Left colon (tissue), 2 donors: Measurements from ENCODE around the gene TMA7. TPM values are rescaled to one million over a fixed set of nuclear protein-coding genes. Genes with fewer than 3 reads are reported as not detected.
A peak's percentile ranks its signal among the peaks of the same experiment; 100 is the strongest.

ENCODE experiments used
- ATAC-seq: fragments of 200-7000 bp; cut with Tn5 transposase; one replicate; pipeline ENCODE4 v1.9.1; 2020; ENCODE audit warnings: mild to moderate bottlenecking, moderate library complexity
- DNase-seq, 2 donors: peaks; one replicate each; pipeline ENCODE4 v3.0.0-alpha.2; 2020
- intact Hi-C, 2 donors: fragments of 100-400 bp; cut with DNase I in 1 of 2; cut with micrococcal nuclease in 1 of 2; formaldehyde crosslinking; loops; one replicate each; pipeline versions ENCODE4 v1.11.2 to v1.14.0; 2022; cut with DNase I, micrococcal nuclease
- total RNA-seq, 2 donors: library from RNA; stranded (reverse); fragmentation: NEBNext Ultra II Directional; extraction: Animal tissue kit (Norgen Biotek cat#: 25700); gene quantifications; one replicate each; pipeline ENCODE4 v1.2.1, GENCODE V29; 2021
- donor health status: DM: no; HTN: no; CAD: no.
- donor health status: DM: yes; HTN: yes; CAD: no.

Gene TMA7
- total RNA-seq, 2 donors from 2014 or later = 165 to 192 TPM

DNA sequence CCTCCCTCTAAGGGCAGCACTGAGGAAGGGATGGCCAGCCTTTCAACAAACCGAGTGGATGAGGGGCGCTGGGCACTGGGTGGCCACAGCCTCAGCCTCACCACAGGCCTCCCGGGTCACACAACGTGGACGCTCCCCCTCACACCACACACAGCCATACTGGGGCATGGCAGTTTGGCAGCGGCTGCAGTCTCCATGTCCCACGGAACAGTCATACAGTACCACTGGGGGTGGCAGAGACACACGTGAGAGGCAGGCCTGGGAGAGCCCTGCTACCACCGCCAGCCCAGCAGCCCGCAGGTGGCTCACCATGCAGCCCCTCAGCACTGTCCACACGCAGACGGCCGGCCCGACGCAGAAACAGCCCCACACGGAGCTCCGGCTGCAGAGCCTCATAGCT lies 21.9 kb upstream of the TMA7 start:
- intact Hi-C loops = no loop called here
- no peak for ATAC-seq
- DNase-seq = no peak

DNA sequence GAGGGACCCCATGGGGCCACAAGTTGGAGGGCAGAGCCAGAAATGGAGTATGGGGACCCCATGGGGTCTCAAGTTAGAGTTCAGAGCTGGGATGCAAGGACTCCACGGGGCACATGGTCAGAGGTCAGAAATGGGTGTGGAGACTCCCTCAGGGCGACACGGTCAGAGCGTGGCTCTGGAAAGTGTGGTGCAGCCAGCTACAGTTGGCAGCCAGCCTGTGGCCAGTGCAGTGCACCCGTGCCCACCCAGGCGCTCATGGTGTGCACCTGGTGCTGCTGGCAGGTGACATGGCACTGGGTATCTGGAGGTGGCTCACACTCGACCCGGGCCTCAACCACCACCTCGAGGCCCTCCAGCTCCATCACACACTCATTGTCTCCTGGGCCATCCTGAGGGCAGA lies 21.4 kb upstream of the TMA7 start:
- intact Hi-C loops = no loop called here

GRCh38 chr3:48419149-48419548 lies 20.9 kb upstream of the TMA7 start:
- ATAC-seq = no peak
- intact Hi-C loops = no loop called here
- no peak for DNase-seq

More for the DNA sequence above, 21.4 kb upstream of the TMA7 start:
- ATAC-seq (no peak), DNase-seq (no peak)

DNA sequence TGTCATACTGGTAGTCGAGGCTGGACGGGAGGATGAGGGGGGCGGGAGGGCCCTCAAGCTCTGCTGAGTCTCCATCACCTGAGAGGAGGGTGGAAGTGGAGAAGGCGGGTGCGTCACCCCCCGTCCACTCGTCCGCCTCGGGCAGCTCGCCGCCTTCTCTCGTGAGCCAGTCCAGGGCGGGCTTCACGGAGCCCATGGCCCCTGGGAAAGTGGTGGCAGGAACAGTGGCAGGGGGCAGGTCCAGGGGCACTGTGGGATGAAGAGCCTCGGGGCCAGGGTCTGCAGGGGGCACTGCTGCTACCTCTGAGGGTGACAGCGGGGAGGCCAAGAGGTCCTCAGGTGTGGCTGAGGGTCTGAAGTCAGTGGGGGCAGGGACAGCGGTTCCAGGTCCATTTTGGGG lies 20.5 kb upstream of the TMA7 start:
- intact Hi-C loops = no loop called here
- DNase-seq (no peak), ATAC-seq (no peak)

DNA sequence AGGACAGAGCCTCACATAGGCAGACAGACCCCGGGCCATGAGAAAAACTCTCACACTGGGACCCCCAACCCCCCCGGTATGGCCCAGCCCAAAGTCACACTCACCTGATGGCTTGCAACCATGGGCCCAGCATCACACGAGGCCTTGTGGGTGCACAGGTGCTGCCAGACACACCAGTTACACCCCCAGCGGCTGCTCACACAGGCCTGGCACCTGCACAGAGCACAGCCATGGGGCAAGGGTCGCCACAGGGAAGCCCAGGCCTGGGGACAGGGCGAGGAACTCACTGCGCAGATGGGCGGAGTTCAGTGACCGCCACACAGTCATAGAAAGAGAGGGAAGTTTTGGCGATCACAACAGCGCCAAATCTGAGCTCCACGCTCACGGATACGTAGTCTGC lies 19.5 kb upstream of the TMA7 start:
- intact Hi-C loops = no loop called here
- no peak for DNase-seq
- no peak for ATAC-seq

DNA sequence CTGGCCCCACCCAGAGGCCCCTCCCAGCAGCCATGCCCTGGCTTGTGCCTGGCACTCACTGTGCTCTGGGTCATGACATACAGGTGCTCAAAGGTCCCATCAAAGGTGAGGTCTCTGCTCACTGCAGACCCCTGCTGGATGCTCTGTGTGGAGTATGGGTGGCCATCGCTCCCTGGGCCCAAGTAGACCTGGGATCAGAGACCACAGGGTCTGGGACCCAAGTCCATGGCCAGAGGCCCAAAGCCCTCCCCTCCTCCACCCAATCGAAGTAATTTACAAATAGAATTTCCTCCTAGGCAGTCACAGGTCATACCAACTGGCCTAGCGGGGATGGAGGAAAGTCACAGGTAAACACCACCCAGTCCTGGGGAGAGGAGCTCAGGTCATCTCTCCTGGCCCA lies 17.8 kb upstream of the TMA7 start:
- intact Hi-C loops = no loop called here
- DNase-seq = no peak
- peak; percentile 8 for ATAC-seq

- no peak for DNase-seq
- ATAC-seq = no peak
- intact Hi-C loops = no loop called here
These were observed 17.4 kb upstream of the TMA7 start for GRCh38 chr3:48422681-48423080.

DNA sequence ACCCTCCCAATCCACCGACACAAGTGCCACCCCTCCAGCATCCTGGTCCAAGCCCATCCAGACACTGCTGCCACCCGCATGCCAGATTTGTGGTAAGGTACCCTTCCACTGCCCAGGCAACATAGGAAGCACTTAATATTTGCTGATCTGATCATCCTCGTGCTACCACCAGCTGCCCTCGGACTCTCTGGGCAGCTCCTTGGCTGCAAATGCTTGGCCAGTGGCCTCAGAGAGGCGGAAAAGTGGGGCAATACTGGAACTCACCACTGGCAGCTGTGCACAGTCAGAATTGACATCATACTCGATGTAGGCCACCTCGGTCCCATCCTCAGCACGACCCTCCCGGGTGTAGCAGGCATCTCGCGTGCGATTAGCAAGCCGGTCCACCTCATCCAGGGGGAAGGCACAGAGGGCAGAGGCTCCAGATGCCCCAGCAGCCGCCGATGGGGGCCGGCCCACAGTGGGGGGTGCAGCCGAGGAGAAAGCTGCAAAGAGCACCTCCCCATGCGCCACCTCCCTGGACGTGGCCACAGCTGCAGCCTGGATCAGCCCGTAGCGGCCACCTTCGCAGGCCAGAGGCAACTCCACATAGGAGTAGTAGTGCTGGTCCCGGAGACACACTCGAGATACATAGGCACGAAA lies 16.7 kb upstream of the TMA7 start:
- ATAC-seq (no peak), DNase-seq (no peak)
- intact Hi-C loops = no loop called here

DNA sequence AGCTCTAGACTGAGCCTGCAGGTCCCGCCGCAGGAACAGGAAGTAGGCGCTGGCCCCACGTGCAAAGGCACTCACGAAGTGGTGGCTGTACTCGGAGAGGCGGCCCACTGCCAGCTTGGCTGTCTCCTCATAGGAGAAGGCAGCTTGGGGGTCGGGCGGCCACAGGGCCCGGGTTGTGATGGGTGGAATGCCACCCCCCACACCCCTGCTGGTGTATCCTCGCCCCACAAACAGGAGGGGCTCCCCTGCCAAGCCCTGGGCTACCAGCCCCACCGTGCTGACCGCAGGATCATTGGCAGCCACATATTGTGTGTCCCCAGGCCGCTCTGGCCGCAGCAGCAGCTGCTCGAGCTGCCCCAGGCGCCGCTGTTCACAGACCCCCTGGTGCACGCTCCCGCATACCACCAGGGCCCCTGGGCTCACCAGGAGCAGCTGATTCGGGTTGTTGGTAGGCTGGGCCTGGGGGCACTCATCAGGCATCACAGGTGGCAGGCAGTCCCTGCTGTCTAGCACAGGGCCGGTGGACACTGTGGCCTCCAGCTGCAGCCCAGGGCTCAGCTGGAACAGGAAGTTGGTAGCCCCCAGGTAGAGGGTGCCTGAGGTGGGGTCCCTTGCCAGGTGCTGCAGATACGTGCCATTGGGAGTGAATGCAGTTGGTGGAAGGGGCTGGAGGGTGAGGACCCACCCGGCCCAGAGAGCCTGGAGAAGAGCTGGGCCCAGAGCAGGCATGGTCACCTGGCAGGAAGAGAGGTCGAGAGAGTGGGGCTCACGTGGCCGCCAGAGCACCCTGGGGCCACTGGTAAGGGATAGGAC lies 16.0 kb upstream of the TMA7 start:
- no peak for ATAC-seq
- no peak for DNase-seq
- intact Hi-C loops = no loop called here

- intact Hi-C loops = no loop called here
- ATAC-seq = no peak
- no peak for DNase-seq
These were observed 14.7 kb upstream of the TMA7 start for GRCh38 chr3:48425281-48425812.

DNA sequence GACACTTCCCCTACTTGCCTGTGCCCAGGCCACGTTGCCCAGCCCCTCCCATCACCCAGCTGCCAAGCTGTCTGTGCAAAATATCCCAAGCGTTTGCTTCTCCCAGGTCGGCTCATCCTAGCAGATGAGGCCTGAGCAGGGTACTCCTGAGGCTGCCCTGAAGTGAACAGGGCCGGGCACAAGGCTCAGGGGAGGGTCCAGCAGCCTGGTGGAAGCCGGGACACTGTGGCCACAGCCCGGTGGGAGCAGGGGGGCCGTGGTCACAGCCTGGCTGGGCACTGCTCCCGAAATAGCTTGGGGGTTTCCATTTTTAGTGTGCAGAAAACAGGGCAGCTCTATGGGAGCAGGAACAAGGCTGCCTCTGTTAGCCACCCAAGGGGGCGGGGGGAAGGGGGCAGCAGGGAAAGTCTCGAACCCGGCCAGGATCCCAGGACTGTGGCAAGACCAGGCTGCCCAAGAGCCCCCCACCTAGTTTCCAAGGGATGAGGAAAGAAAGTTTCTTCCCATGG lies 13.6 kb upstream of the TMA7 start:
- intact Hi-C loops = no loop called here
- DNase-seq (no peak), ATAC-seq (no peak)

- ATAC-seq (no peak), DNase-seq (no peak)
- intact Hi-C loops = no loop called here
These were observed 13.0 kb upstream of the TMA7 start for GRCh38 chr3:48426944-48427629.

DNA sequence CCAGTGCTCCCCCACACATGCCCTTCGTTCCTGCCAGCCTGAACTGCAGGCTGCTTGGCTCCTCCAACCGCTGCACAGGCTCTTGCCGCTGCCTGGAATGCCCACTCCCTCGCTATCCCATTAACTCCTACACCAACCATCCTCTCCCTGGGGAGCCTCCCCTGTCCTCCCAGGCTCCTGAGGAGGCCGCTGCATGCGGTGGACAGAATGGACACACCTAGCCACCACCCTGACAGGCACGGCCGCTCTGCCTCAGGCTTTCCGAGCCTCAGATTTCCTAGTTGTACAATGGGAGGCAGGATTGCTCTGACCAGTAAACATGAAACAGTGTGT lies 12.5 kb upstream of the TMA7 start:
- DNase-seq (peak in 1 of 2 donors; percentile 48), ATAC-seq (peak; percentile 31)
- intact Hi-C loops = no loop called here

GRCh38 chr3:48428088-48428571 lies 11.9 kb upstream of the TMA7 start:
- ATAC-seq = no peak
- intact Hi-C loops = no loop called here
- no peak for DNase-seq

- ATAC-seq = peak; percentile 74
- DNase-seq = peak; percentile 75 to 76
- intact Hi-C loops = no loop called here
These were observed 11.3 kb upstream of the TMA7 start for GRCh38 chr3:48428572-48429316.

DNA sequence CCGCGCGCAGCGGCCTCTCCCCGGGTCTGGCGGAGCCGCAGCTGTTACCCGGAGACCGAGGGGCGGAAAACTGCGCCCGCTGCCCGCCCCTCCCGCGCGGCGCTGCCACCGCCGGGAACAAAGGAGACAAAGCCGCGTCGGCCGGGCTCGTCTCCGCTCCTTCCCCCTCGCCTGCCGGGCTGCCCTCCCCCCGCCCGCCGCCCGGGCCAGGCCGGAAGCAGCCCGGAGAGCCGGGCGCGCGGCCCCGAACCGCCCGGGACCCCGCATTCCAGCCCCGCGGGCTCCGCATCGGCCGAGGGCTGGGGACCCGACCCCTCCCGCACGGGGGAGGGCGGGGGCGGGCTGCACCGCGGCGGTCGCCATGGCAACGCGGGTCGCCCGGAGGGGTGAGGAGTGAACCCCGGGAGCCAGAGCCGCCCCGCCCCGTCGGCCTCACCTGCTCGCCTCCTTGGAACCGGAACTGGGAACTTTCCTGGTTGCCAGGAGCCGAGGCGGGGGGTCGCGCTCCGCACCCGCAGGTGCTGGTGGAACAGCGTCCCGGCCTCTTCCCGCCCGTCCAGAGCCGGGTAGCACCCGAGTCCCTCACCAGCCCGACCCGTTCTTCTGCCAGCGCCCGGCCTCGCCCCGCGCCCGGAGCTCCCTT lies 10.6 kb upstream of the TMA7 start:
- intact Hi-C loops = no loop called here
- ATAC-seq = peak; percentile 46
- peak; percentile 84 for DNase-seq

DNA sequence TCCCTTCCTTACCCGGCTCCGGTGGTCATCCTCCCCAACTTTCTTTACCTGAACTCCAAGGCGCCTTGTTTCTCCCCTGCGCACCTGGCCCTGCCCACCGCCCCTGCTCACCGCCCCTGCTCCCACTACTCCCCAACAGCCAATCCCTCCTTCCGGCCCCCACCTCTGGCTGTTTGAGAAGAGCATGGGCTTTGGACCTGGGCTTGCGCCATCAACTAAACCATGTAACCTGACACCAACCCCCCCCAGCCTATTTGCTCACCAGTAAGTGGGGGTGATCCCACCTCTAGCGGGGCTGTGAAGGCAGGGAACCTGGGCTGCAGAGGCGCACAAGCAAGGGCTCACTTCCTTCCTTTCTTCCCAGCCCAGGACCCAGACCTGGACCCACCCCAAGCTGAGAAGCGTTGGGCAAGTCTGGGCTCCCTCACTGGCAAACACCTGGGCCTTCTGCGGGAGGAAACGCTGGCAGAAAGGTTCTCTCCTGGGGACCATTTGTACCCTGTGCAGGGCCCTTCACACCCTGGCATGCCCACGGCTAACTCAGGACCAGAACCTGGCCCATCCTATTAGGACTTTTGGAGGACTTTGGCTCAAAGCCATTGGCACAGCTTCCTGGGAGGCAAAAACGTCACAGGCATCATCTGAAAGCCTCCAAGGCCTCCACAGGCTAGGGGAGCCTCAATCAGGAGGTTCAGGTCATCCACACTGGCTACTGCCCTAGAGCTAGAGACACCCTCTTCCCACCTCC lies 9.9 kb upstream of the TMA7 start, which contains the start of gene PLXNB1:
PLXNB1 (minus strand) TSS at position 127 of the 748 bp plus-strand sequence. CDS start 5,475 bp downstream, outside the sequence.
- ATAC-seq = peak; percentile 46

GRCh38 chr3:48430708-48431101 lies 9.4 kb upstream of the TMA7 start:
- intact Hi-C loops = no loop called here
- no peak for DNase-seq
- ATAC-seq = no peak

More for the DNA sequence above, 9.9 kb upstream of the TMA7 start, which contains the start of gene PLXNB1:
- peak; percentile 82 to 93 for DNase-seq
- intact Hi-C loops = no loop called here
